ENCODE data around the gene ARMC5.

DNA sequence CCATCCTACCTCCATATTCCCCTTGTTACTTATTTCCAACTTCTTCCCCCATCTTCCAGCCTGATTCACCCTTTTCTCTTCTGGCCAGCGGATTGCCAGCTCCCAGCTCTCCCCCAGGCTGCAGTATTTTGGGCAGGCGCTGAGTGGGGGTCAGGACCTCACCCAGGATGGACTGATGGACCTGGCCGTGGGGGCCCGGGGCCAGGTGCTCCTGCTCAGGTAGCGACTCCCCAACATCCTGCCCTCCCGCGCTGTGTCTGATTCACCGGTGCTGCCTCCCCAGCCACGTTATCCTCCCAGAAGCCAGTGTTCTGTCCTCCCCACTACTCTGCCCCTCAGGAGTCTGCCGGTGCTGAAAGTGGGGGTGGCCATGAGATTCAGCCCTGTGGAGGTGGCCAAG lies 46.6 kb upstream of the ARMC5 start:
- TF ChIP-seq, protein P1, sequence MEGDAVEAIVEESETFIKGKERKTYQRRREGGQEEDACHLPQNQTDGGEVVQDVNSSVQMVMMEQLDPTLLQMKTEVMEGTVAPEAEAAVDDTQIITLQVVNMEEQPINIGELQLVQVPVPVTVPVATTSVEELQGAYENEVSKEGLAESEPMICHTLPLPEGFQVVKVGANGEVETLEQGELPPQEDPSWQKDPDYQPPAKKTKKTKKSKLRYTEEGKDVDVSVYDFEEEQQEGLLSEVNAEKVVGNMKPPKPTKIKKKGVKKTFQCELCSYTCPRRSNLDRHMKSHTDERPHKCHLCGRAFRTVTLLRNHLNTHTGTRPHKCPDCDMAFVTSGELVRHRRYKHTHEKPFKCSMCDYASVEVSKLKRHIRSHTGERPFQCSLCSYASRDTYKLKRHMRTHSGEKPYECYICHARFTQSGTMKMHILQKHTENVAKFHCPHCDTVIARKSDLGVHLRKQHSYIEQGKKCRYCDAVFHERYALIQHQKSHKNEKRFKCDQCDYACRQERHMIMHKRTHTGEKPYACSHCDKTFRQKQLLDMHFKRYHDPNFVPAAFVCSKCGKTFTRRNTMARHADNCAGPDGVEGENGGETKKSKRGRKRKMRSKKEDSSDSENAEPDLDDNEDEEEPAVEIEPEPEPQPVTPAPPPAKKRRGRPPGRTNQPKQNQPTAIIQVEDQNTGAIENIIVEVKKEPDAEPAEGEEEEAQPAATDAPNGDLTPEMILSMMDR (IDR thresholded peaks at IDR 0.05) = no peak
- TF ChIP-seq RCOR1 (IDR thresholded peaks at IDR 0.05; ENCODE audit: low read length) (no peak), TEAD4 (IDR thresholded peaks at IDR 0.05; ENCODE audit: borderline replicate concordance, insufficient read depth) (no peak), SMC3 (IDR thresholded peaks at IDR 0.05; ENCODE audit: low read depth, low read length) (no peak), TAF1 (IDR thresholded peaks at IDR 0.05; ENCODE audit: borderline replicate concordance, low read depth, low read length) (no peak), EZH2phosphoT487 (IDR thresholded peaks at IDR 0.05; ENCODE audit: borderline replicate concordance, low read depth) (no peak)
